ENCODE data around the gene RENBP. TPM values are rescaled to one million over a fixed set of nuclear protein-coding genes. Genes with fewer than 3 reads are reported as not detected.

Gene RENBP
- total RNA-seq, 2 experiments from 2014 or later: 8.6 to 9.3 TPM

- DNase-seq (no peak), ATAC-seq (ENCODE audit: poor library complexity) (no peak)
- H3K27me3 ChIP-seq (ENCODE audit: control insufficient read depth in 1 of 2, insufficient read depth in 2 of 2, low read length in 2 of 2): no peaks in the 10 kb centered on the region
- H3K9me3 ChIP-seq (ENCODE audit: control insufficient read depth in 1 of 2, insufficient read depth in 1 of 2, low read length in 2 of 2): no peaks in the 10 kb centered on the region
- Mint-ChIP-seq H3K4me3 (no peak overlapping the region), H3K27me3 (no peaks in the 10 kb centered on the region), H3K36me3 (ENCODE audit: low read depth) (no peaks in the 10 kb centered on the region), H3K9me3 (no peaks in the 10 kb centered on the region), H3K27ac (no peak overlapping the region), H3K4me1 (ENCODE audit: low read depth) (peaks cover 11% of the 10 kb centered on the region)
- H3K4me3 ChIP-seq (ENCODE audit: low read length): no peak overlapping the region
- intact Hi-C loops (cut with DNase I, micrococcal nuclease): no loop called here
- H3K4me1 ChIP-seq (ENCODE audit: insufficient read depth, low read length): peaks cover 15% of the 10 kb centered on the region
- ChIA-PET CTCF (no interaction called here), POLR2A (interaction anchor here (1.0 kb wide), 1 partner anchor 21 kb away, joined by 3 read pairs; the partner anchor contains the start of gene HCFC1)
- no peaks in the 10 kb centered on the region for H3K36me3 ChIP-seq (ENCODE audit: insufficient read depth, low read length)
- H3K27ac ChIP-seq (ENCODE audit: low read depth in 1 of 2, low read length in 2 of 2): no peak overlapping the region
- TF ChIP-seq CTCF (IDR thresholded peaks at IDR 0.05): no peak
Observed at GRCh38 chrX:153992180-153992579, 47.7 kb upstream of the RENBP start.

- no peak overlapping the region for H3K4me3 ChIP-seq (ENCODE audit: low read length)
- no peaks in the 10 kb centered on the region for H3K27me3 ChIP-seq (ENCODE audit: control insufficient read depth in 1 of 2, insufficient read depth in 2 of 2, low read length in 2 of 2)
- Mint-ChIP-seq H3K4me3 (no peak overlapping the region), H3K27ac (peak overlapping the region; percentile 14), H3K4me1 (ENCODE audit: low read depth) (peaks cover 11% of the 10 kb centered on the region), H3K9me3 (no peaks in the 10 kb centered on the region), H3K27me3 (no peaks in the 10 kb centered on the region), H3K36me3 (ENCODE audit: low read depth) (no peaks in the 10 kb centered on the region)
- ATAC-seq (ENCODE audit: poor library complexity): no peak
- H3K4me1 ChIP-seq (ENCODE audit: insufficient read depth, low read length): peaks cover 26% of the 10 kb centered on the region
- no peaks in the 10 kb centered on the region for H3K36me3 ChIP-seq (ENCODE audit: insufficient read depth, low read length)
- peak; percentile 33 for TF ChIP-seq CTCF (IDR thresholded peaks at IDR 0.05)
- POLR2A ChIA-PET: no interaction called here
- no peak overlapping the region for H3K27ac ChIP-seq (ENCODE audit: low read depth in 1 of 2, low read length in 2 of 2)
- CTCF ChIA-PET: no interaction called here
- no peaks in the 10 kb centered on the region for H3K9me3 ChIP-seq (ENCODE audit: control insufficient read depth in 1 of 2, insufficient read depth in 1 of 2, low read length in 2 of 2)
- DNase-seq: no peak
- intact Hi-C loops (cut with DNase I, micrococcal nuclease): no loop called here
Observed at GRCh38 chrX:153991013-153991580, 46.7 kb upstream of the RENBP start.

- no peak overlapping the region for H3K27ac ChIP-seq (ENCODE audit: low read depth in 1 of 2, low read length in 2 of 2)
- Mint-ChIP-seq H3K36me3 (ENCODE audit: low read depth) (no peaks in the 10 kb centered on the region), H3K4me3 (peak overlapping the region; percentile 79), H3K27me3 (no peaks in the 10 kb centered on the region), H3K4me1 (ENCODE audit: low read depth) (peaks cover 17% of the 10 kb centered on the region), H3K27ac (peak overlapping the region; percentile 64), H3K9me3 (no peaks in the 10 kb centered on the region)
- H3K36me3 ChIP-seq (ENCODE audit: insufficient read depth, low read length): no peaks in the 10 kb centered on the region
- no peaks in the 10 kb centered on the region for H3K9me3 ChIP-seq (ENCODE audit: control insufficient read depth in 1 of 2, insufficient read depth in 1 of 2, low read length in 2 of 2)
- H3K4me3 ChIP-seq (ENCODE audit: low read length): no peak overlapping the region
- intact Hi-C loops (cut with DNase I, micrococcal nuclease): no loop called here
- H3K4me1 ChIP-seq (ENCODE audit: insufficient read depth, low read length): peaks cover 31% of the 10 kb centered on the region
- no peaks in the 10 kb centered on the region for H3K27me3 ChIP-seq (ENCODE audit: control insufficient read depth in 1 of 2, insufficient read depth in 2 of 2, low read length in 2 of 2)
- ChIA-PET POLR2A (interaction anchor here (0.7 to 1.6 kb wide), 5 partner anchors 8 to 96 kb away, joined by 3 to 5 read pairs (median 3); no protein-coding TSS in a partner anchor), CTCF (interaction anchor here (0.7 to 0.9 kb wide), 2 partner anchors 9 to 23 kb away, joined by 3 read pairs; no protein-coding TSS in a partner anchor)
- ATAC-seq (ENCODE audit: poor library complexity) (peak; percentile 21), DNase-seq (peak in 2 of 14 experiments; percentile 48 to 55)
- no peak for TF ChIP-seq CTCF (IDR thresholded peaks at IDR 0.05)
Observed at GRCh38 chrX:153989973-153990655, 45.7 kb upstream of the RENBP start.

Data from CD4-positive, alpha-beta T cell (primary cell).